ENCODE results near the gene TMEM39B. TPM values are rescaled to one million over a fixed set of nuclear protein-coding genes. Genes with fewer than 3 reads are reported as not detected.

The TMEM39B gene
- 8.4 and 9.1 TPM in 2 replicates for total RNA-seq

GRCh38 chr1:32072622-32073298 lies at the start of gene TMEM39B:
Gene TMEM39B (plus strand): TSS chr1:32072939. CDS start chr1:32073048, 109 bp downstream.

GRCh38 chr1:32107742-32108661 lies 35.3 kb downstream of the TMEM39B start, which contains the start of gene KPNA6:
Gene KPNA6 (plus strand): TSS chr1:32108056. CDS start chr1:32108131, 75 bp downstream.

Other genes starting within 250 kb of the TMEM39B start
- gene PTP4A2, start 134.6 kb upstream of the TMEM39B start, total RNA-seq: 206 and 269 TPM in 2 replicates
- gene KHDRBS1, start 59.1 kb upstream of the TMEM39B start, total RNA-seq: 68.2 and 71.4 TPM in 2 replicates
- 30.2 and 38.0 TPM in 2 replicates for gene KPNA6, start 35.1 kb downstream of the TMEM39B start, total RNA-seq
- gene TXLNA, start 106.7 kb downstream of the TMEM39B start, total RNA-seq: 60.7 and 83.4 TPM in 2 replicates
- 16.7 and 25.3 TPM in 2 replicates for gene CCDC28B, start 127.7 kb downstream of the TMEM39B start, total RNA-seq
- 1.3 and 2.0 TPM in 2 replicates for gene IQCC, start 132.7 kb downstream of the TMEM39B start, total RNA-seq
- gene DCDC2B, start 136.2 kb downstream of the TMEM39B start, total RNA-seq: not detected in 2 replicates
- gene TMEM234, start 149.4 kb downstream of the TMEM39B start, total RNA-seq: 9.1 and 11.1 TPM in 2 replicates
- 393 and 395 TPM in 2 replicates for gene EIF3I, start 149.5 kb downstream of the TMEM39B start, total RNA-seq
- 0.97 and 3.6 TPM in 2 replicates for gene FAM167B, start 174.3 kb downstream of the TMEM39B start, total RNA-seq
- 0.32 TPM in 1 of 2 replicates, not detected in the other for gene LCK, start 178.3 kb downstream of the TMEM39B start, total RNA-seq
- gene HDAC1, start 219.1 kb downstream of the TMEM39B start, total RNA-seq: 89.6 and 124 TPM in 2 replicates